ENCODE measurements around the gene ABCD4.

DNA sequence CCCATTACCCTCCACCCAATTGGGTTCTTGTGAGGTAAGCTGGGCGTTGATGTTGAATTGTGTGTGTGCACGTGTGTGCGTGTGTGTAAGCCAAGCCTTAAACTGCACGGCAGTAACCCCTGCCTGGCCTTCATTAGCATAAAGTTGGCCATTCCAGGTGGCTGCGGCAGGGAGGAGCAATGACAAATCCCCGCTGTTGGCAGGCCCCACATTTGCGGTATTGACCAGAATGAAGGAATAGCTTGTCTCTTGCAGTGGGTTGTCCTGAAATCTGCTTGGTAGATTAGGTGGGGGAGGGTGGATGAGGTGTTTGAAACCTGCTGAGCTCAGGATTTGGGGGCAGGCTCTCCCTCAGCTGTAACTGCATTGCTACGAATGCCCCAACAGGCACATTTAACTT, 56.2 kb downstream of the ABCD4 start:
- no peak for TF ChIP-seq CTCF (IDR thresholded peaks at IDR 0.05; ENCODE audit: low read depth, low read length, missing input control)
- no peak for TF ChIP-seq EGR1 (IDR thresholded peaks at IDR 0.05; ENCODE audit: low read depth in 2 of 2)
- no peak for TF ChIP-seq GABPA (IDR thresholded peaks at IDR 0.05 in 1 of 2, conservative IDR thresholded peaks at IDR 0.05 in 1 of 2)
- TF ChIP-seq MAX (IDR thresholded peaks at IDR 0.05) = no peak
- TF ChIP-seq JUND (IDR thresholded peaks at IDR 0.05) = no peak
- TF ChIP-seq FOXA1 (IDR thresholded peaks at IDR 0.05) = no peak
- TF ChIP-seq HNF4A (conservative IDR thresholded peaks at IDR 0.05) = no peak
- TF ChIP-seq, protein P1, sequence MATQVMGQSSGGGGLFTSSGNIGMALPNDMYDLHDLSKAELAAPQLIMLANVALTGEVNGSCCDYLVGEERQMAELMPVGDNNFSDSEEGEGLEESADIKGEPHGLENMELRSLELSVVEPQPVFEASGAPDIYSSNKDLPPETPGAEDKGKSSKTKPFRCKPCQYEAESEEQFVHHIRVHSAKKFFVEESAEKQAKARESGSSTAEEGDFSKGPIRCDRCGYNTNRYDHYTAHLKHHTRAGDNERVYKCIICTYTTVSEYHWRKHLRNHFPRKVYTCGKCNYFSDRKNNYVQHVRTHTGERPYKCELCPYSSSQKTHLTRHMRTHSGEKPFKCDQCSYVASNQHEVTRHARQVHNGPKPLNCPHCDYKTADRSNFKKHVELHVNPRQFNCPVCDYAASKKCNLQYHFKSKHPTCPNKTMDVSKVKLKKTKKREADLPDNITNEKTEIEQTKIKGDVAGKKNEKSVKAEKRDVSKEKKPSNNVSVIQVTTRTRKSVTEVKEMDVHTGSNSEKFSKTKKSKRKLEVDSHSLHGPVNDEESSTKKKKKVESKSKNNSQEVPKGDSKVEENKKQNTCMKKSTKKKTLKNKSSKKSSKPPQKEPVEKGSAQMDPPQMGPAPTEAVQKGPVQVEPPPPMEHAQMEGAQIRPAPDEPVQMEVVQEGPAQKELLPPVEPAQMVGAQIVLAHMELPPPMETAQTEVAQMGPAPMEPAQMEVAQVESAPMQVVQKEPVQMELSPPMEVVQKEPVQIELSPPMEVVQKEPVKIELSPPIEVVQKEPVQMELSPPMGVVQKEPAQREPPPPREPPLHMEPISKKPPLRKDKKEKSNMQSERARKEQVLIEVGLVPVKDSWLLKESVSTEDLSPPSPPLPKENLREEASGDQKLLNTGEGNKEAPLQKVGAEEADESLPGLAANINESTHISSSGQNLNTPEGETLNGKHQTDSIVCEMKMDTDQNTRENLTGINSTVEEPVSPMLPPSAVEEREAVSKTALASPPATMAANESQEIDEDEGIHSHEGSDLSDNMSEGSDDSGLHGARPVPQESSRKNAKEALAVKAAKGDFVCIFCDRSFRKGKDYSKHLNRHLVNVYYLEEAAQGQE (IDR thresholded peaks at IDR 0.05) = no peak
- TF ChIP-seq RAD21 (IDR thresholded peaks at IDR 0.05) = no peak
- TF ChIP-seq ATF3 (IDR thresholded peaks at IDR 0.05) = no peak

Measured in liver (tissue), 3 donors.